ENCODE measurements around the gene RABGAP1. TPM values are rescaled to one million over a fixed set of nuclear protein-coding genes. Genes with fewer than 3 reads are reported as not detected.

Gene RABGAP1
- total RNA-seq, 1 experiment from 2014 or later = 95.8 TPM

- Histone ChIP-seq H2AFZ (no peak overlapping the region), H3K4me2 (no peak overlapping the region), H3K27me3 (ENCODE audit: insufficient read depth, low read depth) (no peaks in the 10 kb centered on the region), H3K9me2 (ENCODE audit: insufficient read depth) (no peaks in the 10 kb centered on the region), H4K20me1 (ENCODE audit: insufficient read depth) (peaks cover 12% of the 10 kb centered on the region), H3F3A (ENCODE audit: insufficient read depth, low read depth) (peaks cover 25% of the 10 kb centered on the region; the same call in 1 of the 2 replicates), H3K27ac (no peak overlapping the region), H3K4me1 (replicated peaks; ENCODE audit: insufficient read depth) (peaks cover 18% of the 10 kb centered on the region), H3K36me3 (ENCODE audit: low read depth) (no peaks in the 10 kb centered on the region), H3K4me3 (no peak overlapping the region), H3K9me3 (ENCODE audit: insufficient read depth, low read depth) (no peaks in the 10 kb centered on the region), H3K79me2 (ENCODE audit: low read depth) (peaks cover 42% of the 10 kb centered on the region)
- DNase-seq = no peak
- intact Hi-C loops (cut with micrococcal nuclease; ENCODE audit: unreplicated experiment) = no loop called here
- ChIA-PET POLR2A (ENCODE audit: unreplicated experiment) (no interaction called here), CTCF (no interaction called here)
- no TSS peak for BruUV-seq (replicated peaks)
- TF ChIP-seq CTCF (conservative IDR thresholded peaks at IDR 0.05) (no peak), EZH2 (IDR thresholded peaks at IDR 0.05; ENCODE audit: low read depth) (no peak)
Observed at GRCh38 chr9:122936883-122937282, 3.9 kb upstream of the RABGAP1 start.

- no peak overlapping the region; the same call in 1 of the 2 replicates for H3K4me2 ChIP-seq
- CTCF ChIA-PET = no interaction called here
- no peaks in the 10 kb centered on the region for H3K9me2 ChIP-seq (ENCODE audit: insufficient read depth)
- H3K79me2 ChIP-seq (ENCODE audit: low read depth) = peaks cover 46% of the 10 kb centered on the region
- POLR2A ChIA-PET (ENCODE audit: unreplicated experiment) = no interaction called here
- no peak overlapping the region for H2AFZ ChIP-seq
- TF ChIP-seq EZH2 (IDR thresholded peaks at IDR 0.05; ENCODE audit: low read depth) (no peak), CTCF (conservative IDR thresholded peaks at IDR 0.05) (no peak)
- peak overlapping the region; percentile 38 for H3K27ac ChIP-seq
- H3K27me3 ChIP-seq (ENCODE audit: insufficient read depth, low read depth) = no peaks in the 10 kb centered on the region
- peaks cover 20% of the 10 kb centered on the region for H3K4me1 ChIP-seq (replicated peaks; ENCODE audit: insufficient read depth)
- DNase-seq = no peak
- H3K9me3 ChIP-seq (ENCODE audit: insufficient read depth, low read depth) = no peaks in the 10 kb centered on the region
- H3K36me3 ChIP-seq (ENCODE audit: low read depth) = no peaks in the 10 kb centered on the region
- BruUV-seq (replicated peaks) = no TSS peak
- H3K4me3 ChIP-seq = no peak overlapping the region
- peaks cover 16% of the 10 kb centered on the region; the same call in 1 of the 2 replicates for H3F3A ChIP-seq (ENCODE audit: insufficient read depth, low read depth)
- intact Hi-C loops (cut with micrococcal nuclease; ENCODE audit: unreplicated experiment) = no loop called here
- peaks cover 36% of the 10 kb centered on the region for H4K20me1 ChIP-seq (ENCODE audit: insufficient read depth)
Observed at GRCh38 chr9:122939601-122940000, 1.2 kb upstream of the RABGAP1 start.

GRCh38 chr9:122940454-122940748, 419 bp upstream of the RABGAP1 start:
- no peaks in the 10 kb centered on the region for H3K9me3 ChIP-seq (ENCODE audit: insufficient read depth, low read depth)
- H3K4me3 ChIP-seq = peak overlapping the region; percentile 56
- ChIA-PET POLR2A (ENCODE audit: unreplicated experiment) (interaction anchor here (0.6 to 1.2 kb wide), 11 partner anchors 8 to 1001 kb away, joined by 3 to 25 read pairs (median 5); partner anchors contain the start of genes RC3H2, ZBTB26 and ZBTB6), CTCF (interaction anchor here (0.7 to 0.9 kb wide), 2 partner anchors 9 to 321 kb away, joined by 3 to 4 read pairs; partner anchors contain the start of gene ZBTB26)
- peak overlapping the region; percentile 38 for H3K27ac ChIP-seq
- H2AFZ ChIP-seq = peak overlapping the region; percentile 70
- H3K9me2 ChIP-seq (ENCODE audit: insufficient read depth) = no peaks in the 10 kb centered on the region
- peak overlapping the region; percentile 79 for H3K4me2 ChIP-seq
- TSS peak; percentile 87 for BruUV-seq (replicated peaks)
- peaks cover 16% of the 10 kb centered on the region; the same call in 1 of the 2 replicates for H3F3A ChIP-seq (ENCODE audit: insufficient read depth, low read depth)
- 0 out of 2 replicates have a peak, but pooled peaks cover under 1% of the 10 kb centered on the region for H3K36me3 ChIP-seq (ENCODE audit: low read depth)
- H3K4me1 ChIP-seq (replicated peaks; ENCODE audit: insufficient read depth) = peaks cover 24% of the 10 kb centered on the region
- H3K27me3 ChIP-seq (ENCODE audit: insufficient read depth, low read depth) = no peaks in the 10 kb centered on the region
- peaks cover 37% of the 10 kb centered on the region for H4K20me1 ChIP-seq (ENCODE audit: insufficient read depth)
- DNase-seq = no peak
- peaks cover 46% of the 10 kb centered on the region for H3K79me2 ChIP-seq (ENCODE audit: low read depth)
- TF ChIP-seq CTCF (conservative IDR thresholded peaks at IDR 0.05) (no peak), EZH2 (IDR thresholded peaks at IDR 0.05; ENCODE audit: low read depth) (no peak)
- intact Hi-C loops (cut with micrococcal nuclease; ENCODE audit: unreplicated experiment) = loop anchor here (2.0 kb wide), 1 partner anchor 14 kb away; no protein-coding TSS in a partner anchor
